WTC11 (cell line): ENCODE results near the gene ERLEC1.

Source experiments
- ATF3 ChIP-seq: sonication (generic); formaldehyde crosslinking; conservative IDR thresholded peaks from 2 replicates; pipeline ENCODE4 v1.8.1; 2022; ENCODE audit warnings: mild to moderate bottlenecking, missing genetic modification reagents
- CBFB ChIP-seq: sonication (generic); formaldehyde crosslinking; IDR thresholded peaks from 2 replicates; pipeline ENCODE4 v1.8.1; 2022; ENCODE audit warnings: mild to moderate bottlenecking, low read depth, missing genetic modification reagents
- CREM ChIP-seq: sonication (generic); formaldehyde crosslinking; IDR thresholded peaks from 2 replicates; pipeline ENCODE4 v1.8.1; 2022; ENCODE audit warnings: mild to moderate bottlenecking, missing genetic modification reagents, moderate library complexity
- CTCF ChIP-seq: fragments of 200-600 bp; IDR thresholded peaks from 2 replicates; pipeline ENCODE4 v1.8.0; 2022; ENCODE audit warnings: antibody characterized with exemption
- ESRRA ChIP-seq: sonication (generic); formaldehyde crosslinking; IDR thresholded peaks from 2 replicates; pipeline ENCODE4 v1.8.1; 2022; ENCODE audit warnings: mild to moderate bottlenecking, missing genetic modification reagents, borderline replicate concordance
- GTF2I ChIP-seq: fragments of 250-450 bp; sonication (Bioruptor Pico); conservative IDR thresholded peaks from 2 replicates; pipeline ENCODE4 v1.4.0; 2021; ENCODE audit warnings: mild to moderate bottlenecking
- KAT7 ChIP-seq: sonication (generic); formaldehyde crosslinking; IDR thresholded peaks from 2 replicates; pipeline ENCODE4 v1.8.1; 2023; ENCODE audit warnings: missing genetic modification reagents, mild to moderate bottlenecking, borderline replicate concordance
- MAX ChIP-seq: sonication (generic); formaldehyde crosslinking; IDR thresholded peaks from 2 replicates; pipeline ENCODE4 v1.8.0; 2022; ENCODE audit warnings: mild to moderate bottlenecking, missing genetic modification reagents
- NFE2L1 ChIP-seq: sonication (generic); formaldehyde crosslinking; IDR thresholded peaks from 2 replicates; pipeline ENCODE4 v1.8.1; 2023; ENCODE audit warnings: missing genetic modification reagents
- SP1 ChIP-seq: sonication (generic); formaldehyde crosslinking; conservative IDR thresholded peaks from 2 replicates; pipeline ENCODE4 v1.8.1; 2022; ENCODE audit warnings: missing genetic modification reagents
- ZNF121 ChIP-seq: sonication (generic); formaldehyde crosslinking; IDR thresholded peaks from 2 replicates; pipeline ENCODE4 v1.8.0; 2023; ENCODE audit warnings: missing genetic modification reagents

- no peak for TF ChIP-seq KAT7 (CRISPR knock-in tag)
- no peak for TF ChIP-seq CTCF
- no peak for TF ChIP-seq ATF3 (CRISPR knock-in tag)
- no peak for TF ChIP-seq ZNF121 (CRISPR knock-in tag)
- no peak for TF ChIP-seq NFE2L1 (CRISPR knock-in tag)
- TF ChIP-seq GTF2I (CRISPR knock-in tag) = no peak
- no peak for TF ChIP-seq SP1 (CRISPR knock-in tag)
- no peak for TF ChIP-seq CBFB (CRISPR knock-in tag)
- TF ChIP-seq MAX (CRISPR knock-in tag) = no peak
- TF ChIP-seq ESRRA (CRISPR knock-in tag) = no peak
- no peak for TF ChIP-seq CREM (CRISPR knock-in tag)
These were observed 56.8 kb downstream of the ERLEC1 start for GRCh38 chr2:53843595-53843994.
